KMS-11 (cell line): ENCODE measurements around the gene EDA.

Experiments
- H2AFZ ChIP-seq: fragments of 200-600 bp; sonication (generic); 2 replicates; pipeline ENCODE4 v1.6.1; 2016; ENCODE audit warnings: antibody characterized with exemption, mixed run types, low read depth
- H3K27ac ChIP-seq: fragments of 200-600 bp; sonication (generic); 2 replicates; pipeline ENCODE4 v1.6.1; 2016; ENCODE audit warnings: mild to moderate bottlenecking, mixed run types
- H3K27me3 ChIP-seq: fragments of 200-600 bp; sonication (generic); 2 replicates; pipeline ENCODE4 v1.6.1; 2017; ENCODE audit warnings: mild to moderate bottlenecking, low read depth, mixed run types, moderate library complexity; ENCODE audit not compliant: insufficient read depth
- H3K36me3 ChIP-seq: fragments of 200-600 bp; sonication (generic); 2 replicates; pipeline ENCODE4 v1.6.1; 2017; ENCODE audit warnings: mild to moderate bottlenecking, mixed run types; ENCODE audit not compliant: insufficient read depth
- H3K4me1 ChIP-seq: fragments of 200-600 bp; sonication (generic); 2 replicates; pipeline ENCODE4 v1.6.1; 2016; ENCODE audit warnings: mild to moderate bottlenecking, low read depth, mixed run types; ENCODE audit not compliant: poor library complexity, severe bottlenecking
- H3K4me2 ChIP-seq: fragments of 200-600 bp; sonication (generic); 2 replicates; pipeline ENCODE4 v1.7.0; 2016; ENCODE audit warnings: mild to moderate bottlenecking, mixed run types
- H3K4me3 ChIP-seq: fragments of 200-600 bp; sonication (generic); IDR thresholded peaks from 2 replicates; pipeline ENCODE4 v1.6.1; 2017; ENCODE audit warnings: low read depth, low read length, mixed read lengths; ENCODE audit not compliant: insufficient read depth
- H3K79me2 ChIP-seq: fragments of 200-600 bp; sonication (generic); 2 replicates; pipeline ENCODE4 v1.6.1; 2016; ENCODE audit warnings: low read depth, mixed run types; ENCODE audit not compliant: insufficient read depth
- H3K9ac ChIP-seq: fragments of 200-600 bp; sonication (generic); 2 replicates; pipeline ENCODE4 v1.6.1; 2016; ENCODE audit warnings: mild to moderate bottlenecking, mixed run types
- H4K20me1 ChIP-seq: fragments of 200-600 bp; sonication (generic); 2 replicates; pipeline ENCODE4 v1.6.1; 2016; ENCODE audit warnings: mild to moderate bottlenecking, mixed run types; ENCODE audit not compliant: insufficient read depth
- CTCF ChIP-seq: fragments of 200-600 bp; sonication (generic); conservative IDR thresholded peaks from 2 replicates; pipeline ENCODE4 v1.6.1; 2017; ENCODE audit warnings: low read depth, mild to moderate bottlenecking, antibody characterized with exemption, low read length, moderate library complexity, mixed read lengths

EDA gene

GRCh38 chrX:69615779-69616456 is at the start of gene EDA:
Gene EDA (plus strand): TSS chrX:69616113.
- H3K27ac ChIP-seq: no peak within 1 kb of the TSS
- H3K4me3 ChIP-seq: no peak within 1 kb of the TSS
- H2AFZ ChIP-seq: peak within 1 kb of the TSS; percentile 81
- H3K4me1 ChIP-seq: peaks cover 3% of the 10 kb centered on the region
- H3K36me3 ChIP-seq: no peaks in the 10 kb centered on the region
- H3K79me2 ChIP-seq: no peaks in the 10 kb centered on the region
- no peaks in the 10 kb centered on the region for H3K27me3 ChIP-seq
- H3K9ac ChIP-seq: peak within 1 kb of the TSS; percentile 15; the same call in 1 of the 2 replicates
- no peaks in the 10 kb centered on the region for H4K20me1 ChIP-seq
- no peak for TF ChIP-seq CTCF
- H3K4me2 ChIP-seq: peak within 1 kb of the TSS; percentile 48

- Histone ChIP-seq H3K79me2 (no peaks in the 10 kb centered on the region), H3K27me3 (no peaks in the 10 kb centered on the region), H3K27ac (no peak overlapping the region), H3K4me2 (no peak overlapping the region), H4K20me1 (no peaks in the 10 kb centered on the region), H3K9ac (no peak overlapping the region), H3K4me3 (no peak overlapping the region), H2AFZ (no peak overlapping the region), H3K36me3 (no peaks in the 10 kb centered on the region), H3K4me1 (no peaks in the 10 kb centered on the region)
- TF ChIP-seq CTCF: no peak
Measured at GRCh38 chrX:69568828-69569227, 47.1 kb upstream of the EDA start.

- no peak for TF ChIP-seq CTCF
- no peaks in the 10 kb centered on the region for H3K27me3 ChIP-seq
- no peak overlapping the region for H3K4me2 ChIP-seq
- no peaks in the 10 kb centered on the region for H3K36me3 ChIP-seq
- H2AFZ ChIP-seq: no peak overlapping the region
- no peaks in the 10 kb centered on the region for H4K20me1 ChIP-seq
- H3K27ac ChIP-seq: no peak overlapping the region
- no peak overlapping the region for H3K9ac ChIP-seq
- H3K4me1 ChIP-seq: no peaks in the 10 kb centered on the region
- H3K4me3 ChIP-seq: no peak overlapping the region
- H3K79me2 ChIP-seq: no peaks in the 10 kb centered on the region
Measured at GRCh38 chrX:69597399-69597798, 18.5 kb upstream of the EDA start.

GRCh38 chrX:69600182-69600581 is 15.7 kb upstream of the EDA start:
- no peak overlapping the region for H3K4me2 ChIP-seq
- H3K27ac ChIP-seq: no peak overlapping the region
- H3K27me3 ChIP-seq: no peaks in the 10 kb centered on the region
- no peaks in the 10 kb centered on the region for H3K36me3 ChIP-seq
- H3K4me1 ChIP-seq: no peaks in the 10 kb centered on the region
- no peaks in the 10 kb centered on the region for H3K79me2 ChIP-seq
- H3K4me3 ChIP-seq: no peak overlapping the region
- no peak overlapping the region for H3K9ac ChIP-seq
- H2AFZ ChIP-seq: no peak overlapping the region
- no peaks in the 10 kb centered on the region for H4K20me1 ChIP-seq
- TF ChIP-seq CTCF: no peak
